HepG2 (cell line): ENCODE data around the gene PON1. TPM values are rescaled to one million over a fixed set of nuclear protein-coding genes. Genes with fewer than 3 reads are reported as not detected.

Experiments used
- ATAC-seq: fragments of 200-7000 bp; cut with Tn5 transposase; 3 replicates; pipeline ENCODE4 v1.9.1; 2020; ENCODE audit warnings: mild to moderate bottlenecking, moderate library complexity
- BruUV-seq: library from RNA; stranded (reverse); fragments of 400-500 nt; replicated peaks from 2 replicates; lab custom pipeline; 2021; lab: Mats Ljungman, UMichigan
- CTCF ChIA-PET: fragments of 300-600 bp; formaldehyde crosslinking; extraction: SDS; loops from one replicate; lab custom pipeline; 2021; ENCODE audit warnings: low total read pairs, inconsistent platforms, low intra/inter-chr PET ratio; lab: Yijun Ruan, JAX
- POLR2A ChIA-PET: fragments of 350-600 bp; sonication (Branson Sonifier 250); formaldehyde crosslinking; loops from one replicate; lab custom pipeline; 2020; ENCODE audit warnings: antibody characterized with exemption, inconsistent platforms; lab: Yijun Ruan, JAX
- DNase-seq: peaks from one replicate; pipeline ENCODE4 v3.0.0-alpha.2; 2015; ENCODE audit warnings: low spot score
- FAIRE-seq: peaks from 3 replicates; lab custom pipeline; 2011; peaks lifted over from hg19 to GRCh38; lab: Jason Lieb, UNC
- H2AFZ ChIP-seq: one replicate; pipeline ENCODE4 v1.6.1; 2011; ENCODE audit warnings: low read length, inconsistent platforms
- H3K27ac ChIP-seq: fragments of 300-600 bp; 3 replicates; pipeline ENCODE4 v1.8.0; 2011; ENCODE audit warnings: mixed run types, mild to moderate bottlenecking, mixed read lengths, low read length, inconsistent platforms; ENCODE audit not compliant: insufficient read depth; ENCODE audit errors: extremely low read length
- H3K27me3 ChIP-seq, 2 experiments: fragments of 200-600 bp in 1 of 2; 2 replicates in 1 of 2; 3 replicates in 1 of 2; pipeline versions ENCODE4 v1.6.0 to v1.8.0; 2011; ENCODE audit warnings: low read length in 2 of 2, mild to moderate bottlenecking in 2 of 2, moderate library complexity in 2 of 2, inconsistent platforms in 1 of 2; ENCODE audit not compliant: insufficient read depth in 2 of 2, control insufficient read depth in 1 of 2
- H3K36me3 ChIP-seq, 2 experiments: fragments of 200-600 bp in 1 of 2; replicated peaks in 1 of 2; 2 replicates in 1 of 2; 3 replicates in 1 of 2; pipeline versions ENCODE4 v1.5.1 to v1.8.0; 2011; ENCODE audit warnings: low read length in 2 of 2, inconsistent platforms in 1 of 2; ENCODE audit not compliant: insufficient read depth in 2 of 2, control insufficient read depth in 1 of 2
- H3K4me1 ChIP-seq: 2 replicates; pipeline ENCODE4 v1.5.1; 2012; ENCODE audit warnings: low read length, inconsistent platforms; ENCODE audit not compliant: insufficient read depth
- H3K4me2 ChIP-seq: 2 replicates; pipeline ENCODE4 v1.6.0; 2011; ENCODE audit warnings: low read depth, low read length, inconsistent platforms
- H3K4me3 ChIP-seq, 3 experiments: fragments of 200-600 bp in 1 of 3; sonication (generic), shearing (Covaris generic) in 1 of 3; replicated peaks in 1 of 3; 2 replicates each; pipeline ENCODE4 v1.5.1; 2011 to 2016; ENCODE audit warnings: low read length in 3 of 3, inconsistent platforms in 2 of 3, low read depth in 2 of 3, mild to moderate bottlenecking in 2 of 3, control low read depth in 1 of 3, mixed read lengths in 1 of 3; ENCODE audit not compliant: insufficient read depth in 1 of 3
- H3K79me2 ChIP-seq: one replicate; pipeline ENCODE4 v1.6.1; 2011; ENCODE audit warnings: low read length, inconsistent platforms; ENCODE audit not compliant: insufficient read depth
- H3K9ac ChIP-seq: 2 replicates; pipeline ENCODE4 v1.6.0; 2011; ENCODE audit warnings: mild to moderate bottlenecking, low read depth, low read length, inconsistent platforms; ENCODE audit not compliant: insufficient read depth
- H3K9me3 ChIP-seq: 2 replicates; pipeline ENCODE4 v1.5.1; 2012; ENCODE audit warnings: mild to moderate bottlenecking, low read length
- H4K20me1 ChIP-seq: 2 replicates; pipeline ENCODE4 v1.6.0; 2011; ENCODE audit warnings: inconsistent platforms, mild to moderate bottlenecking, low read length, moderate library complexity; ENCODE audit not compliant: insufficient read depth
- HNRNPLL ChIP-seq: fragments of 200-400 bp; formaldehyde crosslinking; IDR thresholded peaks from 2 replicates; pipeline ENCODE4 v1.6.1; 2017; ENCODE audit warnings: mild to moderate bottlenecking, low read depth, low read length; ENCODE audit not compliant: poor library complexity, severe bottlenecking
- PHF8 ChIP-seq: sonication (generic); formaldehyde crosslinking; IDR thresholded peaks from 2 replicates; pipeline ENCODE4 v1.5.0; 2020; ENCODE audit warnings: missing genetic modification reagents
- TBX3 ChIP-seq: fragments of 450-650 bp; IDR thresholded peaks from 2 replicates; pipeline ENCODE4 v1.6.1; 2017; ENCODE audit warnings: antibody characterized with exemption, mild to moderate bottlenecking, inconsistent platforms, borderline replicate concordance
- ZFP36 ChIP-seq: fragments of 150-350 bp; IDR thresholded peaks from 2 replicates; pipeline ENCODE4 v1.6.1; 2018; ENCODE audit warnings: borderline replicate concordance, low read length, low read depth; ENCODE audit not compliant: partially characterized antibody
- ZNF101 ChIP-seq: sonication (generic); formaldehyde crosslinking; IDR thresholded peaks from 2 replicates; pipeline ENCODE4 v1.4.0; 2020; ENCODE audit warnings: mild to moderate bottlenecking, low read depth, missing genetic modification reagents, borderline replicate concordance
- ZNF138 ChIP-seq: sonication (generic); formaldehyde crosslinking; IDR thresholded peaks from 2 replicates; pipeline ENCODE4 v1.5.0; 2020; ENCODE audit warnings: mild to moderate bottlenecking, low read depth, missing genetic modification reagents
- ZNF253 ChIP-seq: sonication (generic); formaldehyde crosslinking; IDR thresholded peaks from 2 replicates; pipeline ENCODE4 v1.8.0; 2022; ENCODE audit warnings: mild to moderate bottlenecking, missing genetic modification reagents, borderline replicate concordance
- ZNF264 ChIP-seq: sonication (generic); formaldehyde crosslinking; IDR thresholded peaks from 2 replicates; pipeline ENCODE4 v1.4.0; 2020; ENCODE audit warnings: missing genetic modification reagents
- WGBS: methylation state at CpG from one replicate; pipeline ENCODE4 v1.1.6; 2017; ENCODE audit warnings: low lambda C conversion rate; 5-methylcytosine and 5-hydroxymethylcytosine counted together
- in situ Hi-C: cut with HindIII; loops from 2 replicates; pipeline ENCODE4 v1.10.0; 2017; ENCODE audit warnings: low pct_unique_long_range_greater_than_20kb; ENCODE audit not compliant: extremely low pct_ligation_motif_present
- intact Hi-C: fragments of 100-400 bp; cut with micrococcal nuclease; formaldehyde crosslinking; loops from one replicate; pipeline ENCODE4 v1.10.0; 2022; ENCODE audit not compliant: unreplicated experiment
- polyA plus RNA-seq, 8 experiments: library from polyadenylated mRNA; depleted of rRNA in 3 of 8; stranded (reverse) in 7 of 8; unstranded in 1 of 8; fragments of >200 nt; fragmentation: Illumina TruSeq in 4 of 8; extraction: Trizol in 4 of 8; gene quantifications; 2 replicates each; pipeline versions ENCODE4 v1.2.1 to v1.2.3, GENCODE V29; 2011 to 2016; ENCODE audit warnings: low read depth in 4 of 8, missing spikeins in 1 of 8, mixed read lengths in 1 of 8; ENCODE audit not compliant: insufficient read depth in 1 of 8
- total RNA-seq, 5 experiments: library from RNA; depleted of rRNA; stranded (reverse); fragments of >200 nt; fragmentation: Illumina TruSeq; extraction: Trizol; gene quantifications; 2 replicates each; pipeline ENCODE4 v1.2.3, GENCODE V29; 2016; ENCODE audit warnings: low read depth in 1 of 5
- TF ChIP-seq, protein P1 (sequence below), 2 experiments: sonication (generic) in 1 of 2; formaldehyde crosslinking in 1 of 2; IDR thresholded peaks; 2 replicates each; pipeline versions ENCODE4 v1.5.1 to v1.6.1; 2011 to 2020; ENCODE audit warnings: borderline replicate concordance in 1 of 2, low read depth in 1 of 2, low read length in 1 of 2, mild to moderate bottlenecking in 1 of 2, missing genetic modification reagents in 1 of 2, moderate library complexity in 1 of 2
- TF ChIP-seq, protein P2 (sequence below): sonication (generic); formaldehyde crosslinking; IDR thresholded peaks from 2 replicates; pipeline ENCODE4 v1.4.0; 2020; ENCODE audit warnings: mild to moderate bottlenecking, missing genetic modification reagents, borderline replicate concordance
- TF ChIP-seq, protein P3 (sequence below): sonication (generic); formaldehyde crosslinking; IDR thresholded peaks from one replicate; pipeline ENCODE4 v1.5.1; 2020; ENCODE audit warnings: mild to moderate bottlenecking, missing genetic modification reagents; ENCODE audit errors: not compliant biosample characterization

Gene PON1
- total and polyA plus RNA-seq, 2 of the 13 experiments (the other 11 are each of a cell fraction or from before 2014, with no cell fraction given) = 0.27 to 0.57 TPM

DNA sequence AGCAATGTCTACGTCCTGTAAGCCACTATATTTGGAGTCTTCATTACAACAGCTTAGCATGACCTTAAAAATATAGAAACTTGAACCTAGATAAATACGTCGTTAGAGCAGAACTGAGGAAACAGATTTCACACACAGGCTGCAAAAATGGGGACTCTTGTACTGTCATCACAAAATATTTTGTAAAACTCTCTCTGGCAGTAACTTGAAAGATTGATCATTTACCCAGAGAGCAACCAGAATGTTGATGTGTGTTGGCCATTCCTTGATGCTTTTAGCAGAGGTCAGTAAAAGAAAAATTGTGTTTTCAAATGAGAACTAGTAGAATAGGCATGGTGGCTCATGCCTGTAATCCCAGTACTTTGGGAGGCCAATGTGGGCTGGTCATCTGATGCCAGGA is 14.5 kb upstream of the PON1 start:
- H3K9me3 ChIP-seq = no peaks in the 10 kb centered on the region
- no peak overlapping the region for H3K4me2 ChIP-seq
- CTCF ChIA-PET = no interaction called here
- FAIRE-seq (no peak), ATAC-seq (no peak), DNase-seq (no peak)
- no peaks in the 10 kb centered on the region for H3K36me3 ChIP-seq
- no peaks in the 10 kb centered on the region for H3K27me3 ChIP-seq
- no peak overlapping the region for H3K4me3 ChIP-seq
- H3K9ac ChIP-seq = no peak overlapping the region
- H3K79me2 ChIP-seq = no peaks in the 10 kb centered on the region
- BruUV-seq = no TSS peak
- POLR2A ChIA-PET = no interaction called here
- no peak overlapping the region for H3K27ac ChIP-seq
- no peak overlapping the region for H2AFZ ChIP-seq
- H4K20me1 ChIP-seq = no peaks in the 10 kb centered on the region
- in situ Hi-C loops (loop anchor here (25.0 kb wide), 1 partner anchor 348 kb away; no protein-coding TSS in a partner anchor), intact Hi-C loops (no loop called here)
- H3K4me1 ChIP-seq = peaks cover 13% of the 10 kb centered on the region
- WGBS = 4% methylated on average over 3 of the region's 3 CpGs
- no peak for TF ChIP-seq PHF8 (CRISPR knock-in tag)
- TF ChIP-seq, protein P1, sequence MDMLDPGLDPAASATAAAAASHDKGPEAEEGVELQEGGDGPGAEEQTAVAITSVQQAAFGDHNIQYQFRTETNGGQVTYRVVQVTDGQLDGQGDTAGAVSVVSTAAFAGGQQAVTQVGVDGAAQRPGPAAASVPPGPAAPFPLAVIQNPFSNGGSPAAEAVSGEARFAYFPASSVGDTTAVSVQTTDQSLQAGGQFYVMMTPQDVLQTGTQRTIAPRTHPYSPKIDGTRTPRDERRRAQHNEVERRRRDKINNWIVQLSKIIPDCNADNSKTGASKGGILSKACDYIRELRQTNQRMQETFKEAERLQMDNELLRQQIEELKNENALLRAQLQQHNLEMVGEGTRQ (IDR thresholded peaks at IDR 0.05; ENCODE audit: low read depth, low read length) = no peak
- TF ChIP-seq, protein P1 (CRISPR knock-in tag; IDR thresholded peaks at IDR 0.05; ENCODE audit: borderline replicate concordance) = no peak
- no peak for TF ChIP-seq ZFP36
- no peak for TF ChIP-seq ZNF138 (CRISPR knock-in tag)
- TF ChIP-seq, protein P2, sequence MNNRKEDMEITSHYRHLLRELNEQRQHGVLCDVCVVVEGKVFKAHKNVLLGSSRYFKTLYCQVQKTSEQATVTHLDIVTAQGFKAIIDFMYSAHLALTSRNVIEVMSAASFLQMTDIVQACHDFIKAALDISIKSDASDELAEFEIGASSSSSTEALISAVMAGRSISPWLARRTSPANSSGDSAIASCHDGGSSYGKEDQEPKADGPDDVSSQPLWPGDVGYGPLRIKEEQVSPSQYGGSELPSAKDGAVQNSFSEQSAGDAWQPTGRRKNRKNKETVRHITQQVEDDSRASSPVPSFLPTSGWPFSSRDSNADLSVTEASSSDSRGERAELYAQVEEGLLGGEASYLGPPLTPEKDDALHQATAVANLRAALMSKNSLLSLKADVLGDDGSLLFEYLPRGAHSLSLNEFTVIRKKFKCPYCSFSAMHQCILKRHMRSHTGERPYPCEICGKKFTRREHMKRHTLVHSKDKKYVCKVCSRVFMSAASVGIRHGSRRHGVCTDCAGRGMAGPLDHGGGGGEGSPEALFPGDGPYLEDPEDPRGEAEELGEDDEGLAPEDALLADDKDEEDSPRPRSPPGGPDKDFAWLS (CRISPR knock-in tag) = no peak
- TF ChIP-seq HNRNPLL = no peak
- TF ChIP-seq, protein P3, sequence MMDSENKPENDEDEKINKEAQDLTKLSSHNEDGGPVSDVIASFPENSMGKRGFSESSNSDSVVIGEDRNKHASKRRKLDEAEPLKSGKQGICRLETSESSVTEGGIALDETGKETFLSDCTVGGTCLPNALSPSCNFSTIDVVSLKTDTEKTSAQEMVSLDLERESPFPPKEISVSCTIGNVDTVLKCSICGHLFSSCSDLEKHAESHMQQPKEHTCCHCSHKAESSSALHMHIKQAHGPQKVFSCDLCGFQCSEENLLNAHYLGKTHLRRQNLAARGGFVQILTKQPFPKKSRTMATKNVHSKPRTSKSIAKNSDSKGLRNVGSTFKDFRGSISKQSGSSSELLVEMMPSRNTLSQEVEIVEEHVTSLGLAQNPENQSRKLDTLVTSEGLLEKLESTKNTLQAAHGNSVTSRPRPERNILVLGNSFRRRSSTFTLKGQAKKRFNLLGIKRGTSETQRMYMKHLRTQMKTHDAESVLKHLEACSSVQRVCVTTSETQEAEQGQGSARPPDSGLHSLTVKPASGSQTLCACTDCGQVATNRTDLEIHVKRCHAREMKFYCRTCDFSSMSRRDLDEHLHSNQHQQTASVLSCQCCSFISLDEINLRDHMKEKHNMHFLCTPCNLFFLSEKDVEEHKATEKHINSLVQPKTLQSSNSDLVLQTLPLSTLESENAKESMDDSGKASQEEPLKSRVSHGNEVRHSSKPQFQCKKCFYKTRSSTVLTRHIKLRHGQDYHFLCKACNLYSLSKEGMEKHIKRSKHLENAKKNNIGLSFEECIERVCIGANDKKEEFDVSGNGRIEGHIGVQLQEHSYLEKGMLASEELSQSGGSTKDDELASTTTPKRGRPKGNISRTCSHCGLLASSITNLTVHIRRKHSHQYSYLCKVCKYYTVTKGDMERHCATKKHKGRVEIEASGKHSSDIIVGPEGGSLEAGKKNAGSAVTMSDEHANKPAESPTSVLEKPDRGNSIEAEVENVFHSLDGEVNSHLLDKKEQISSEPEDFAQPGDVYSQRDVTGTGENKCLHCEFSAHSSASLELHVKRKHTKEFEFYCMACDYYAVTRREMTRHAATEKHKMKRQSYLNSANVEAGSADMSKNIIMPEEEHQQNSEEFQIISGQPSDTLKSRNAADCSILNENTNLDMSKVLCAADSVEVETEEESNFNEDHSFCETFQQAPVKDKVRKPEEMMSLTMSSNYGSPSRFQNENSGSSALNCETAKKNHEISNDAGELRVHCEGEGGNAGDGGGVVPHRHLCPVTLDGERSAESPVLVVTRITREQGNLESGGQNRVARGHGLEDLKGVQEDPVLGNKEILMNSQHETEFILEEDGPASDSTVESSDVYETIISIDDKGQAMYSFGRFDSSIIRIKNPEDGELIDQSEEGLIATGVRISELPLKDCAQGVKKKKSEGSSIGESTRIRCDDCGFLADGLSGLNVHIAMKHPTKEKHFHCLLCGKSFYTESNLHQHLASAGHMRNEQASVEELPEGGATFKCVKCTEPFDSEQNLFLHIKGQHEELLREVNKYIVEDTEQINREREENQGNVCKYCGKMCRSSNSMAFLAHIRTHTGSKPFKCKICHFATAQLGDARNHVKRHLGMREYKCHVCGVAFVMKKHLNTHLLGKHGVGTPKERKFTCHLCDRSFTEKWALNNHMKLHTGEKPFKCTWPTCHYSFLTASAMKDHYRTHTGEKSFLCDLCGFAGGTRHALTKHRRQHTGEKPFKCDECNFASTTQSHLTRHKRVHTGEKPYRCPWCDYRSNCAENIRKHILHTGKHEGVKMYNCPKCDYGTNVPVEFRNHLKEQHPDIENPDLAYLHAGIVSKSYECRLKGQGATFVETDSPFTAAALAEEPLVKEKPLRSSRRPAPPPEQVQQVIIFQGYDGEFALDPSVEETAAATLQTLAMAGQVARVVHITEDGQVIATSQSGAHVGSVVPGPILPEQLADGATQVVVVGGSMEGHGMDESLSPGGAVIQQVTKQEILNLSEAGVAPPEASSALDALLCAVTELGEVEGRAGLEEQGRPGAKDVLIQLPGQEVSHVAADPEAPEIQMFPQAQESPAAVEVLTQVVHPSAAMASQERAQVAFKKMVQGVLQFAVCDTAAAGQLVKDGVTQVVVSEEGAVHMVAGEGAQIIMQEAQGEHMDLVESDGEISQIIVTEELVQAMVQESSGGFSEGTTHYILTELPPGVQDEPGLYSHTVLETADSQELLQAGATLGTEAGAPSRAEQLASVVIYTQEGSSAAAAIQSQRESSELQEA = no peak
- TF ChIP-seq ZNF264 (CRISPR knock-in tag) = no peak
- no peak for TF ChIP-seq TBX3
- no peak for TF ChIP-seq ZNF253 (CRISPR knock-in tag)
- no peak for TF ChIP-seq ZNF101 (CRISPR knock-in tag)
